Left lung (tissue), 10 donors: Measurements from ENCODE around the gene LCN12. TPM values are rescaled to one million over a fixed set of nuclear protein-coding genes. Genes with fewer than 3 reads are reported as not detected.

ENCODE experiments used
- ATAC-seq: fragments of 200-7000 bp; cut with Tn5 transposase; one replicate; pipeline ENCODE4 v1.9.1; 2020; ENCODE audit warnings: moderate library complexity
- DNase-seq, 4 donors: peaks; one replicate each; pipeline ENCODE4 v3.0.0-alpha.2; 2013 to 2020
- H3K27ac ChIP-seq, 2 donors: fragments of 200-600 bp; sonication (generic) in 1 of 2; one replicate each; pipeline versions ENCODE4 v1.5.0 to v1.8.0; 2020 to 2021
- H3K27me3 ChIP-seq, 2 donors: fragments of 200-600 bp; sonication (generic) in 1 of 2; one replicate each; pipeline versions ENCODE4 v1.5.0 to v1.8.0; 2020 to 2021
- H3K36me3 ChIP-seq, 2 donors: fragments of 200-600 bp; sonication (generic) in 1 of 2; one replicate each; pipeline versions ENCODE4 v1.5.0 to v1.8.0; 2020 to 2021
- H3K4me1 ChIP-seq, 2 donors: fragments of 200-600 bp; one replicate each; pipeline ENCODE4 v1.8.0; 2021
- H3K4me3 ChIP-seq, 2 donors: fragments of 200-600 bp; sonication (generic) in 1 of 2; one replicate each; pipeline versions ENCODE4 v1.5.0 to v1.8.0; 2020 to 2021; ENCODE audit warnings: mild to moderate bottlenecking in 1 of 2
- H3K9me3 ChIP-seq, 2 donors: fragments of 200-600 bp; sonication (generic) in 1 of 2; one replicate each; pipeline versions ENCODE4 v1.5.0 to v1.8.0; 2020 to 2021
- intact Hi-C, 2 donors: fragments of 100-400 bp; cut with DNase I; formaldehyde crosslinking; loops; one replicate each; pipeline versions ENCODE4 v1.11.2 to v1.14.2; 2022
- polyA plus RNA-seq, 6 donors: library from polyadenylated mRNA; unstranded; fragments of 120-200 nt; gene quantifications; one replicate each; pipeline ENCODE4 v1.2.1, GENCODE V29; 2013; ENCODE audit not compliant: insufficient read length in 6 of 6
- total RNA-seq, 2 donors: library from RNA; stranded (reverse); fragmentation: NEBNext Ultra II Directional; extraction: Animal tissue kit (Norgen Biotek cat#: 25700); gene quantifications; one replicate each; pipeline ENCODE4 v1.2.1, GENCODE V29; 2021
- TF ChIP-seq, protein P1 (sequence below), 2 donors: fragments of 200-600 bp; sonication (generic) in 1 of 2; IDR thresholded peaks; one replicate each; pipeline versions ENCODE4 v1.5.0 to v1.8.0; 2021; ENCODE audit warnings: antibody characterized with exemption in 2 of 2
- donor health status: DM: no; HTN: yes; CAD: no.
- donor health status: DM: no; HTN: no; CAD: no.

The LCN12 gene
- total and polyA plus RNA-seq, 8 donors = 2.1 to 28.0 (median 13.3) TPM

DNA sequence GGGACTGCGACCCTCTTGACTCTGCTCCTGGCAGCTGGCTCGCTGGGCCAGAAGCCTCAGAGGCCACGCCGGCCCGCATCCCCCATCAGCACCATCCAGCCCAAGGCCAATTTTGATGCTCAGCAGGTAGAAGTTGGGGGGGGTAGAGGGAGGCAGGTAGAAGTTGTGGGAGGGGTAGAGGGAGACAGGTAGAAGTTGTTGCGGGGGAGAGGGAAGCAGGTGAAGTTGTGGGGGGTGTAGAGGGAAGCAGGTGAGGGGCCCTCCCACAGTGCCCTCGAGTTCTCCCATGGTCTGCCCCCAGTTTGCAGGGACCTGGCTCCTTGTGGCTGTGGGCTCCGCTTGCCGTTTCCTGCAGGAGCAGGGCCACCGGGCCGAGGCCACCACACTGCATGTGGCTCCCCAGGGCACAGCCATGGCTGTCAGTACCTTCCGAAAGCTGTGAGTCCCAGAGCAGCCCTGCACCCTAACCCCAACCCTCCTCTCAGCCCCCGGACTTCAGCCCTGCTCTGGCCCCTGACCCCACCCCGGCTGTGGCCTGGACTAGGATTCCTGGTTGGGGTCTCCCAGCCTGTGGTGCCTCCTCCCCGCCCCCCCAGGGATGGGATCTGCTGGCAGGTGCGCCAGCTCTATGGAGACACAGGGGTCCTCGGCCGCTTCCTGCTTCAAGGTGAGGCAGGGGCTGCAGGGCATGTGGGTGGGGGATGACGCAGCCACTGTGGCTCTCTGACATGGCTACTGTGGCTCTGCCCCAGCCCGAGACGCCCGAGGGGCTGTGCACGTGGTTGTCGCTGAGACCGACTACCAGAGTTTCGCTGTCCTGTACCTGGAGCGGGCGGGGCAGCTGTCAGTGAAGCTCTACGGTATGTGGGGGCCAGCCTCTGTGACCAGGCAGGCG is 6.5 kb upstream of the LCN12 start:
- peaks cover 13 to 51% of the 10 kb centered on the region in 2 donors for H3K4me1 ChIP-seq
- no peak overlapping the region for H3K27ac ChIP-seq
- H3K4me3 ChIP-seq = no peak overlapping the region
- no peaks in the 10 kb centered on the region for H3K9me3 ChIP-seq
- TF ChIP-seq, protein P1, sequence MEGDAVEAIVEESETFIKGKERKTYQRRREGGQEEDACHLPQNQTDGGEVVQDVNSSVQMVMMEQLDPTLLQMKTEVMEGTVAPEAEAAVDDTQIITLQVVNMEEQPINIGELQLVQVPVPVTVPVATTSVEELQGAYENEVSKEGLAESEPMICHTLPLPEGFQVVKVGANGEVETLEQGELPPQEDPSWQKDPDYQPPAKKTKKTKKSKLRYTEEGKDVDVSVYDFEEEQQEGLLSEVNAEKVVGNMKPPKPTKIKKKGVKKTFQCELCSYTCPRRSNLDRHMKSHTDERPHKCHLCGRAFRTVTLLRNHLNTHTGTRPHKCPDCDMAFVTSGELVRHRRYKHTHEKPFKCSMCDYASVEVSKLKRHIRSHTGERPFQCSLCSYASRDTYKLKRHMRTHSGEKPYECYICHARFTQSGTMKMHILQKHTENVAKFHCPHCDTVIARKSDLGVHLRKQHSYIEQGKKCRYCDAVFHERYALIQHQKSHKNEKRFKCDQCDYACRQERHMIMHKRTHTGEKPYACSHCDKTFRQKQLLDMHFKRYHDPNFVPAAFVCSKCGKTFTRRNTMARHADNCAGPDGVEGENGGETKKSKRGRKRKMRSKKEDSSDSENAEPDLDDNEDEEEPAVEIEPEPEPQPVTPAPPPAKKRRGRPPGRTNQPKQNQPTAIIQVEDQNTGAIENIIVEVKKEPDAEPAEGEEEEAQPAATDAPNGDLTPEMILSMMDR (IDR thresholded peaks at IDR 0.05) = no peak
- peaks cover 0 to 26% of the 10 kb centered on the region in 2 donors for H3K36me3 ChIP-seq
- DNase-seq (peak in 2 of 4 donors; percentile 36 to 79), ATAC-seq (no peak)
- intact Hi-C loops = no loop called here
- no peaks in the 10 kb centered on the region for H3K27me3 ChIP-seq

DNA sequence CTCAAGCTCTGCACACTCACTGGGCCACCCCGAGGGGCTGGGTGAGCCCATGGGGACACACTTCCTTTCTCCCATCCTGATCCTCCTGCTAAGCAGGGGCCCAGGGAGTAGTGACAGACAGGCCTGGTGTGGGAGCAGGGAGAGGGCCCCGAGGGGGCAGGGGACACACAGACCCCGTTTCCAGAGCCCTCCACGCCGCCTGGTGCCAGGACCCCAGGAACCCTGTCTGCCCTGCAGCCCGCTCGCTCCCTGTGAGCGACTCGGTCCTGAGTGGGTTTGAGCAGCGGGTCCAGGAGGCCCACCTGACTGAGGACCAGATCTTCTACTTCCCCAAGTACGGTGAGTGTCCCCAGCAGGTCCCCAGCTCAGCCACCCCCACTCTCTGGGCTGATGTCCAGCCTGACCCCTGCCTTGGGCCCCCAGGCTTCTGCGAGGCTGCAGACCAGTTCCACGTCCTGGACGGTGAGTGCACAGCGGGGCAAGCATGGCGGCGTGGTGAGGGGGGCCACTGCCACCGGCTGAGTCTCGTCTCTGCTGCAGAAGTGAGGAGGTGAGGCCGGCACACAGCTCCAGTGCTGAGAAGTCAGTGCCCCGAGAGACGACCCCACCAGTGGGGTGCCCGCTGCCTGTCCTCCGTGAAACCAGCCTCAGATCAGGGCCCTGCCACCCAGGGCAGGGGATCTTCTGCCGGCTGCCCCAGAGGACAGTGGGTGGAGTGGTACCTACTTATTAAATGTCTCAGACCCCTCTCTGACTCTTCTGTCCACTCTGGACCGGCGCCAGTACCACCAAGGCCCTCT is 5.6 kb upstream of the LCN12 start:
- H3K4me3 ChIP-seq = no peak overlapping the region
- peaks cover 0 to 17% of the 10 kb centered on the region in 2 donors for H3K36me3 ChIP-seq
- no peak overlapping the region for H3K27ac ChIP-seq
- H3K4me1 ChIP-seq = peaks cover 13 to 55% of the 10 kb centered on the region in 2 donors
- DNase-seq (peak in 2 of 4 donors; percentile 33 to 79), ATAC-seq (no peak)
- H3K27me3 ChIP-seq = no peaks in the 10 kb centered on the region
- TF ChIP-seq, protein P1 (IDR thresholded peaks at IDR 0.05) = no peak
- intact Hi-C loops = no loop called here
- no peaks in the 10 kb centered on the region for H3K9me3 ChIP-seq

DNA sequence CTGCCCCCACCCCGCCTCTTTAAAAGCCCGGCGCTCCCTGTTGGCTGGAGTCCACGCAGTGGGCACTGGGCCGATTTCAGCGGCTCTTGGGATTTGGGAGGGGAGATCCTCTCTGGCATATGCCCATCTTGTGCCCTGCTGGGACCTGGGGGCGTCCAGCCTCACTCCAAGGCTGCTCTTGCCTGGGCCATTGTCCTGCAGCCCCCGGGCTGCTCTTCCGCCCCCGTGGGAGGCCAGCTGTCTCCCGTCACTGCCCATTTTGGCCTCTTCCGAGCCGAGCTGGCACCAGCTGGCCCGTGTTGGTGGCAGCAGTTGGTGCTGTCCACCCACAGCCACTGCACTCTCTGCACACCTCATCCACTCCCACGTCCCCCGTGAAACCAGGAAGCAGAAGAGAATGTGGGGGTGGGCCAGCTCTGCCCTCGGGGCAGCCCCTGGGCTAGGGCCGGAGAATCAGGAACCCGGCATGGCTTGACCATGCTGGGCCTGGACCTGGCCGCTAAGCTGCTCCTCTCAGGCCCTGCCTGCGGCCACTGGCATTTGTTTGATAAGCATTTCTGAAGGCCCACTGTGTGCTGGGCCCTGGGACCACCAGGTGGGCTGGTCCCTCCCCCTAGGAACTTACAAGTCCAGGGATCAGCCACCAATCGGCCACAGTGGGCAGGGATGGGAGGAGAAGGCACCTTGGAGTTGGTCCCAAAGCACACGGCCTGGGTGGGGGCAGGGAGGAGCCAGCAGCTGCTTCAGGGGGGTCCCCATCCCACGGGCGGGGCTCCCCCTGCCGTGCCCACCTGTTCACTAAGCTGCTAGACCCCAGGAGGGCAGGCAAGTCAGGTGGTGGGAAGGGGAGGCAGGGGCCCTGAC is 4.8 kb upstream of the LCN12 start:
- H3K4me3 ChIP-seq = no peak overlapping the region
- DNase-seq = peak in 2 of 4 donors; percentile 30 to 74
- H3K27me3 ChIP-seq = no peaks in the 10 kb centered on the region
- intact Hi-C loops = no loop called here
- H3K36me3 ChIP-seq = peaks cover 0 to 9% of the 10 kb centered on the region in 2 donors
- no peak for ATAC-seq
- H3K9me3 ChIP-seq = no peaks in the 10 kb centered on the region
- H3K27ac ChIP-seq = no peak overlapping the region
- TF ChIP-seq, protein P1 (IDR thresholded peaks at IDR 0.05) = no peak
- H3K4me1 ChIP-seq = peaks cover 13 to 54% of the 10 kb centered on the region in 2 donors

DNA sequence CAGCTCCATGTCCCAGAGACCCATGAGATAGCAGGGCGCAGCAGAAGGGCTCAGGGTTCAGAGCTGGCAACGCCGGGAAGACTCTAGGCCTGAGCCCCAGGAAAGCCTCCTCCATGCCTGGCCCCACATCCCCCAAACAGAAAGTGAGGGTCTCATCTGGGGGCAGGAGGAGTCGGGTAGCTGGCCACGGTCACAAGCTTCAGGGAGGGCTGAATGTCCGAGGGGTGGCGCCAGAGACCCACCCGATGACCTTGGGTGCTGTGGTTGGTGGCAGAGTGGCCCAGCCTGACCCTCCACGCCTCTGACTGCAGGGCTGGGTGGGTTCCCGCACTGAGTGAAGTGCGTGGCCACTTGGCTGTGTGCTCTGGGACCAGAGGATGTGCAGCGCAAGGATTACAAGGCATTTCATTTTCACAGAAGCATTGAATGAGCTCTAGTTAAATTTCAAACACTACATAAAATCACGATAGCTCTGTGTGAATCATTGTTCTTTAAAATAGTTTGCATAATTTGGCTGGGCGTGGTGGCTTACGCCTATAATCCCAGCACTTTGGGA is 4.0 kb upstream of the LCN12 start:
- Histone ChIP-seq H3K36me3 (peaks cover 0 to 1% of the 10 kb centered on the region in 2 donors), H3K9me3 (no peaks in the 10 kb centered on the region), H3K27ac (no peak overlapping the region), H3K4me3 (no peak overlapping the region), H3K27me3 (no peaks in the 10 kb centered on the region), H3K4me1 (peaks cover 13 to 46% of the 10 kb centered on the region in 2 donors)
- intact Hi-C loops = no loop called here
- TF ChIP-seq, protein P1 (IDR thresholded peaks at IDR 0.05) = peak; percentile 48 to 50
- DNase-seq = peak; percentile 18 to 81 (median 53)
- ATAC-seq = no peak
